Loucy (cell line): ENCODE measurements around the gene ASS1.

ENCODE experiments used
- H2AFZ ChIP-seq: fragments of 200-600 bp; sonication (generic); 2 replicates; pipeline ENCODE4 v1.6.0; 2016; ENCODE audit warnings: antibody characterized with exemption, mild to moderate bottlenecking, low read length, moderate library complexity
- H3F3A ChIP-seq: fragments of 200-600 bp; 2 replicates; pipeline ENCODE4 v1.6.0; 2016; ENCODE audit warnings: antibody characterized with exemption, low read depth, mild to moderate bottlenecking
- H3K27me3 ChIP-seq: fragments of 200-600 bp; sonication (generic); 2 replicates; pipeline ENCODE4 v1.6.1; 2014; ENCODE audit warnings: low read length, mild to moderate bottlenecking; ENCODE audit not compliant: insufficient read depth, poor library complexity, severe bottlenecking
- H3K36me3 ChIP-seq: fragments of 200-600 bp; sonication (generic); 2 replicates; pipeline ENCODE4 v1.6.1; 2016; ENCODE audit warnings: low read length; ENCODE audit not compliant: insufficient read depth
- H3K4me1 ChIP-seq: fragments of 200-600 bp; sonication (generic); 2 replicates; pipeline ENCODE4 v1.5.1; 2014; ENCODE audit warnings: low read length, mild to moderate bottlenecking; ENCODE audit not compliant: insufficient read depth, poor library complexity, severe bottlenecking
- H3K4me2 ChIP-seq: fragments of 200-600 bp; sonication (generic); 2 replicates; pipeline ENCODE4 v1.6.0; 2014; ENCODE audit warnings: antibody characterized with exemption, low read length, low read depth, mild to moderate bottlenecking; ENCODE audit not compliant: poor library complexity, severe bottlenecking
- H3K4me3 ChIP-seq: fragments of 200-600 bp; sonication (generic); 2 replicates; pipeline ENCODE4 v1.5.1; 2014; ENCODE audit warnings: low read length, mild to moderate bottlenecking, mixed read lengths; ENCODE audit not compliant: poor library complexity, severe bottlenecking
- H3K79me2 ChIP-seq: fragments of 200-600 bp; sonication (generic); 2 replicates; pipeline ENCODE4 v1.6.1; 2014; ENCODE audit warnings: low read length; ENCODE audit not compliant: insufficient read depth
- H3K9ac ChIP-seq: fragments of 200-600 bp; sonication (generic); 2 replicates; pipeline ENCODE4 v1.6.0; 2014; ENCODE audit warnings: mild to moderate bottlenecking, low read depth, low read length, moderate library complexity; ENCODE audit not compliant: poor library complexity, severe bottlenecking
- H3K9me2 ChIP-seq: fragments of 200-600 bp; sonication (generic); replicated peaks from 2 replicates; pipeline ENCODE4 v1.6.1; 2016; ENCODE audit warnings: low read depth, low read length, mixed read lengths
- H3K9me3 ChIP-seq: fragments of 200-600 bp; sonication (generic); 2 replicates; pipeline ENCODE4 v1.6.1; 2014; ENCODE audit warnings: mild to moderate bottlenecking, antibody characterized with exemption, low read length, low read depth; ENCODE audit not compliant: insufficient read depth
- H4K20me1 ChIP-seq: fragments of 200-600 bp; sonication (generic); 2 replicates; pipeline ENCODE4 v1.6.0; 2014; ENCODE audit warnings: antibody characterized with exemption, low read length, mild to moderate bottlenecking; ENCODE audit not compliant: insufficient read depth, poor library complexity, severe bottlenecking
- EZH2phosphoT487 ChIP-seq: fragments of 200-600 bp; IDR thresholded peaks from 2 replicates; pipeline ENCODE4 v1.6.1; 2018; ENCODE audit warnings: antibody characterized with exemption, mild to moderate bottlenecking, moderate library complexity, borderline replicate concordance
- TF ChIP-seq, protein P1 (sequence below): fragments of 200-600 bp; sonication (generic); conservative IDR thresholded peaks from 2 replicates; pipeline ENCODE4 v1.5.1; 2014; ENCODE audit warnings: mild to moderate bottlenecking, antibody characterized with exemption, low read length

Gene ASS1

DNA sequence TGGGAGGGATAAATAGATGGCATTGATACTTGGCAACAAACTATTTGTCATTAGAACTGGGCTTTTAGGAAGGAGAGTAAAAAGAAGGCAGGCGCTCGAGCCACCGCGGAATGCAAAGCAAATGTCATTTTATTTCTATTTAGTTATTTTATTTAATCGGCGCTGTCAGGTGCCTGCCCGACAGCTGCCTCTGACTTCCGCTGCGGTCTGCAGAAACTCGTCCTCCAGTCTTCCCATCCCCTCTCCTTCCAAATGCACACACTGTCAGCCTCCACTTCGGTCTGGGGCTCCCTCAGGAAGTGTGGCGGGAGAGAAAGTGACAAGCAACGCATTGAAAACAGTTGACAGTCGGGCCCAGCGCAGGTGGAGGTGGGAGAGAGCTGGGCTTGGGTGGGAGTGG lies 29.3 kb downstream of the ASS1 start:
- H3K4me3 ChIP-seq: no peak overlapping the region
- H3K9me2 ChIP-seq: no peaks in the 10 kb centered on the region
- TF ChIP-seq EZH2phosphoT487: no peak
- TF ChIP-seq, protein P1, sequence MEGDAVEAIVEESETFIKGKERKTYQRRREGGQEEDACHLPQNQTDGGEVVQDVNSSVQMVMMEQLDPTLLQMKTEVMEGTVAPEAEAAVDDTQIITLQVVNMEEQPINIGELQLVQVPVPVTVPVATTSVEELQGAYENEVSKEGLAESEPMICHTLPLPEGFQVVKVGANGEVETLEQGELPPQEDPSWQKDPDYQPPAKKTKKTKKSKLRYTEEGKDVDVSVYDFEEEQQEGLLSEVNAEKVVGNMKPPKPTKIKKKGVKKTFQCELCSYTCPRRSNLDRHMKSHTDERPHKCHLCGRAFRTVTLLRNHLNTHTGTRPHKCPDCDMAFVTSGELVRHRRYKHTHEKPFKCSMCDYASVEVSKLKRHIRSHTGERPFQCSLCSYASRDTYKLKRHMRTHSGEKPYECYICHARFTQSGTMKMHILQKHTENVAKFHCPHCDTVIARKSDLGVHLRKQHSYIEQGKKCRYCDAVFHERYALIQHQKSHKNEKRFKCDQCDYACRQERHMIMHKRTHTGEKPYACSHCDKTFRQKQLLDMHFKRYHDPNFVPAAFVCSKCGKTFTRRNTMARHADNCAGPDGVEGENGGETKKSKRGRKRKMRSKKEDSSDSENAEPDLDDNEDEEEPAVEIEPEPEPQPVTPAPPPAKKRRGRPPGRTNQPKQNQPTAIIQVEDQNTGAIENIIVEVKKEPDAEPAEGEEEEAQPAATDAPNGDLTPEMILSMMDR: no peak
- no peaks in the 10 kb centered on the region for H4K20me1 ChIP-seq
- no peaks in the 10 kb centered on the region for H3K9me3 ChIP-seq
- H3K27me3 ChIP-seq: no peaks in the 10 kb centered on the region
- no peaks in the 10 kb centered on the region for H3K36me3 ChIP-seq
- H3K9ac ChIP-seq: no peak overlapping the region
- no peaks in the 10 kb centered on the region for H3K79me2 ChIP-seq
- H3K4me2 ChIP-seq: no peak overlapping the region
- H2AFZ ChIP-seq: no peak overlapping the region
- H3F3A ChIP-seq: no peaks in the 10 kb centered on the region
- no peaks in the 10 kb centered on the region for H3K4me1 ChIP-seq

DNA sequence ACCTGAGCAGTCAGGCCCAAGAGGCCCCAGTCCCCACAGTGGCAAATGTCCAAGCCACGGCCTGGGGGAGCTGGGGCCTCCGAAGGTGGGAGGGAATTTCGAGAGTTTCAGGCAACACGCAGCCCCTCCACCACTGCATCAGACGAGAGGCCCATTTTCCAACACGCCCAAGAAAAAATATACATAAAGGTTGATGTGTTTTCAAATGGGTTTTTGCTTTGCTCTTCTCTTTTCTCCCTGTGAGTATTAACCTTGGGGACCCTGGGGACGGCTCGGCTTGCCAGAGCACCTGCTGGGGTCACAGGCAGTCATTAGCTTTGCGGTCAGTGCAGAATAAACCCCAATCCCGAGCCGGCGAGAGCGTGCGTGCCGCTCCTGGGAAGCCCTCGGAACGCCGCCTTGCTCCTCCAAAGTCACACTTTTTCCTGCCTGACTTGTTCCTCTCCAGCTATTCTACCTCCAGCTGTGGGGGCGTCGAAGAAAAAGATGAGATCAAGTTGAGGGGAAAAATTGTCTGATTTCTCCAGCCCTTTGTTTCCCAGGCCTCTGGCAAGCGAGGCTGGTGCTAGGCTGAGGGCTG lies 31.5 kb downstream of the ASS1 start:
- H3K4me2 ChIP-seq: no peak overlapping the region
- H3K36me3 ChIP-seq: no peaks in the 10 kb centered on the region
- H3K9me3 ChIP-seq: no peaks in the 10 kb centered on the region
- H3K9ac ChIP-seq: no peak overlapping the region
- no peak overlapping the region for H2AFZ ChIP-seq
- no peaks in the 10 kb centered on the region for H3K4me1 ChIP-seq
- H3K79me2 ChIP-seq: no peaks in the 10 kb centered on the region
- no peaks in the 10 kb centered on the region for H3F3A ChIP-seq
- no peaks in the 10 kb centered on the region for H3K9me2 ChIP-seq
- TF ChIP-seq, protein P1: no peak
- TF ChIP-seq EZH2phosphoT487: no peak
- no peaks in the 10 kb centered on the region for H4K20me1 ChIP-seq
- no peak overlapping the region for H3K4me3 ChIP-seq
- H3K27me3 ChIP-seq: no peaks in the 10 kb centered on the region

DNA sequence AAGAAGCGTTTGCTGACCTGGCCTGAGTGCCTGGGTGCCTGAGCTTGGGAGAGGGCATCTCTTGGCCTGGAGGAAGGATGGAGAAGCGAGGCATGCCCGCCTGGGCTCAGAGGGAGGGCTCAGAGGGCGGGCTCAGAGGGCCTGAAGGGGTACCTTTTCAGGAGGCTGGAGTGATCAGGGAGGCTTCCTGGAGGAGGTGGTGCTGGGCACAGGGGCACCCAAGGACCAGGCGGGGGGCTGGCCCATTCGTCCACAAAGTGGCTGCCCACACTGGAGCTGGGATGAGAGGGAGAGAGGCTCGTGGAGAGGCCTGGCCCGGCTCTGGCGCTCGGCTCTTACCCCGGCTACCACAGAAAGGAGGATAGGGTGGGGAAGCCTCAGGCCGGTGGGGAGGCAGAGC lies 32.8 kb downstream of the ASS1 start:
- Histone ChIP-seq H2AFZ (no peak overlapping the region), H3K36me3 (no peaks in the 10 kb centered on the region), H3K79me2 (no peaks in the 10 kb centered on the region), H3K9ac (no peak overlapping the region), H3K9me2 (no peaks in the 10 kb centered on the region), H4K20me1 (no peaks in the 10 kb centered on the region), H3K4me2 (no peak overlapping the region), H3F3A (no peaks in the 10 kb centered on the region), H3K27me3 (no peaks in the 10 kb centered on the region), H3K4me1 (no peaks in the 10 kb centered on the region), H3K9me3 (no peaks in the 10 kb centered on the region), H3K4me3 (no peak overlapping the region)
- TF ChIP-seq EZH2phosphoT487: no peak
- TF ChIP-seq, protein P1: no peak
